PC-3 (cell line): ENCODE measurements around the gene DRAP1. TPM values are rescaled to one million over a fixed set of nuclear protein-coding genes. Genes with fewer than 3 reads are reported as not detected.

Experiments used
- ATAC-seq: fragments of 200-7000 bp; cut with Tn5 transposase; 2 replicates; pipeline ENCODE4 v1.9.1; 2020; ENCODE audit warnings: mild to moderate bottlenecking, moderate library complexity
- BruUV-seq: library from RNA; stranded (reverse); fragments of 400-500 nt; replicated peaks from 2 replicates; lab custom pipeline; 2021; lab: Mats Ljungman, UMichigan
- CTCF ChIA-PET: fragments of 300-600 bp; sonication (Branson Sonifier 250); formaldehyde crosslinking; loops from one replicate; lab custom pipeline; 2022; ENCODE audit warnings: antibody characterized with exemption; lab: Charles Lee
- POLR2A ChIA-PET: fragments of 300-600 bp; sonication (Branson Sonifier 250); formaldehyde crosslinking; loops from one replicate; lab custom pipeline; 2022; ENCODE audit warnings: antibody characterized with exemption; ENCODE audit not compliant: unreplicated experiment; lab: Charles Lee
- DNase-seq: peaks from one replicate; pipeline ENCODE4 v3.0.0-alpha.2; 2015
- H2AFZ ChIP-seq: fragments of 300-600 bp; sonication (generic); 2 replicates; pipeline ENCODE4 v1.6.0; 2016; ENCODE audit warnings: antibody characterized with exemption, low read length
- H3F3A ChIP-seq: fragments of 300-600 bp; sonication (generic); one replicate; pipeline ENCODE4 v1.6.0; 2017; ENCODE audit warnings: antibody characterized with exemption, low read length, control low read depth, mild to moderate bottlenecking; ENCODE audit not compliant: unreplicated experiment
- H3K27ac ChIP-seq: fragments of 300-600 bp; sonication (generic); 2 replicates; pipeline ENCODE4 v1.5.1; 2016; ENCODE audit warnings: mild to moderate bottlenecking, low read length
- H3K27me3 ChIP-seq: fragments of 300-600 bp; sonication (generic); 2 replicates; pipeline ENCODE4 v1.6.1; 2016; ENCODE audit warnings: low read length, mixed read lengths
- H3K36me3 ChIP-seq: fragments of 300-600 bp; sonication (generic); 2 replicates; pipeline ENCODE4 v1.6.1; 2016; ENCODE audit warnings: low read depth, mixed run types, low read length, mixed read lengths
- H3K4me1 ChIP-seq: fragments of 300-600 bp; sonication (generic); 2 replicates; pipeline ENCODE4 v1.5.1; 2016; ENCODE audit warnings: low read length; ENCODE audit not compliant: insufficient read depth
- H3K4me2 ChIP-seq: fragments of 300-600 bp; sonication (generic); 2 replicates; pipeline ENCODE4 v1.6.0; 2016; ENCODE audit warnings: low read length
- H3K4me3 ChIP-seq: fragments of 300-600 bp; sonication (generic); 2 replicates; pipeline ENCODE4 v1.5.1; 2016; ENCODE audit warnings: mild to moderate bottlenecking, low read length, mixed read lengths
- H3K79me2 ChIP-seq: fragments of 300-600 bp; sonication (generic); 2 replicates; pipeline ENCODE4 v1.6.1; 2017; ENCODE audit warnings: low read length, mixed read lengths
- H3K9ac ChIP-seq: fragments of 300-600 bp; sonication (generic); 2 replicates; pipeline ENCODE4 v1.6.0; 2016; ENCODE audit warnings: mild to moderate bottlenecking, low read length
- H3K9me2 ChIP-seq: fragments of 300-600 bp; sonication (generic); replicated peaks from 2 replicates; pipeline ENCODE4 v1.6.1; 2016; ENCODE audit warnings: mixed run types, low read length, mixed read lengths
- H3K9me3 ChIP-seq: fragments of 300-600 bp; sonication (generic); 2 replicates; pipeline ENCODE4 v1.6.1; 2016; ENCODE audit warnings: low read length, mixed read lengths
- H4K20me1 ChIP-seq: fragments of 300-600 bp; sonication (generic); 2 replicates; pipeline ENCODE4 v1.6.1; 2016; ENCODE audit warnings: low read length, mixed read lengths
- EZH2 ChIP-seq: fragments of 300-600 bp; sonication (generic); IDR thresholded peaks from one replicate; pipeline ENCODE4 v1.6.1; 2017; ENCODE audit warnings: antibody characterized with exemption, mild to moderate bottlenecking, low read length; ENCODE audit not compliant: unreplicated experiment
- EZH2phosphoT487 ChIP-seq: fragments of 300-600 bp; sonication (generic); IDR thresholded peaks from 2 replicates; pipeline ENCODE4 v1.6.1; 2018; ENCODE audit warnings: mild to moderate bottlenecking, antibody characterized with exemption, low read length, borderline replicate concordance
- intact Hi-C: fragments of 100-400 bp; cut with micrococcal nuclease; formaldehyde crosslinking; loops from 2 replicates; pipeline ENCODE4 v1.9.0; 2023
- total RNA-seq: library from RNA; depleted of rRNA; stranded (reverse); fragments of >200 nt; gene quantifications from 2 replicates; pipeline ENCODE4 v1.2.3, GENCODE V29; 2014
- TF ChIP-seq, protein P1 (sequence below): fragments of 300-600 bp; sonication (generic); conservative IDR thresholded peaks from 2 replicates; pipeline ENCODE4 v1.5.1; 2017; ENCODE audit warnings: antibody characterized with exemption, low read depth, mild to moderate bottlenecking, low read length

The DRAP1 gene
- total RNA-seq, 1 experiment from 2014 or later = 944 TPM

DNA sequence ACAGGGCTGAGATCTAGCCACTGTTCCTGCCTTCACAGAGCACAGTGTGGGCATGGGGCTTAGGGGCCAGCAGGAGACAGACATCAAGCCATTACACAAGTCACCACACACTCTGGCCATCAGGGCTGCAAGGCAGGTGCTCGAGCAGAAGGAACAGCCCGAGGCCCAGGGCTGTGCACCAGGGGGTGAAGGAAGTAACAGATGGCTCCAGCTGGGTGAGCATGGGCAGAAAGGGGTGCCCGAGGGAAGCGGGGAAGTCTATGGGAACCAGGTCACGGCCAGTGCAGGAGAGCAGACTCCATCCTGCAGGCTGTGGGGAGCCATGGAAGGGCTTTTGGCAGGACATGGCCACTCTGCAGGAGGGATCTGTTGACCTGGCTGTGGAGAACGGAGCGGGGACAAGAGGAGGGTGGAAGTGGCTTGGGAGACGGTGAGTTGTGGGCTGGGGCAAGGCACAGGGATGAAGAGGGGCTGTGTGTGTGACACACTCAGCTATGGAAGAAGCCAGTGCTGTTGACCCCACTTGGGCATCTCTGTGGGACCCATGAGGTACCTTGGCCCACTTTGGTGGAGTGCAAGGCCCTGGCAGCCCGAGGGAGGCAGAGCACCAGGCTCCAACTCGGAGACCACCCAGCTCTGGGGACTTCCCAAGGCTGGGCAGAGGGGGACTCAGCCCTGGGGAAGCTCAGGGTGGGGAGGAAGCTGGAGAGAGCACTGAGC lies 4.0 kb upstream of the DRAP1 start:
- Histone ChIP-seq H3F3A (peaks cover 5% of the 10 kb centered on the region), H3K4me3 (no peak overlapping the region), H3K36me3 (no peaks in the 10 kb centered on the region), H3K27ac (peak overlapping the region; percentile 93), H3K9me2 (no peaks in the 10 kb centered on the region), H3K27me3 (no peaks in the 10 kb centered on the region), H3K4me1 (peaks cover 75% of the 10 kb centered on the region), H3K9me3 (no peaks in the 10 kb centered on the region), H3K79me2 (peaks cover 72% of the 10 kb centered on the region), H4K20me1 (no peaks in the 10 kb centered on the region), H3K4me2 (peak overlapping the region; percentile 40), H2AFZ (no peak overlapping the region), H3K9ac (peak overlapping the region; percentile 92)
- intact Hi-C loops = no loop called here
- no TSS peak for BruUV-seq
- DNase-seq (no peak), ATAC-seq (no peak; the same call in 1 of the 2 replicates)
- no peak for TF ChIP-seq EZH2phosphoT487
- TF ChIP-seq EZH2 = no peak
- TF ChIP-seq, protein P1, sequence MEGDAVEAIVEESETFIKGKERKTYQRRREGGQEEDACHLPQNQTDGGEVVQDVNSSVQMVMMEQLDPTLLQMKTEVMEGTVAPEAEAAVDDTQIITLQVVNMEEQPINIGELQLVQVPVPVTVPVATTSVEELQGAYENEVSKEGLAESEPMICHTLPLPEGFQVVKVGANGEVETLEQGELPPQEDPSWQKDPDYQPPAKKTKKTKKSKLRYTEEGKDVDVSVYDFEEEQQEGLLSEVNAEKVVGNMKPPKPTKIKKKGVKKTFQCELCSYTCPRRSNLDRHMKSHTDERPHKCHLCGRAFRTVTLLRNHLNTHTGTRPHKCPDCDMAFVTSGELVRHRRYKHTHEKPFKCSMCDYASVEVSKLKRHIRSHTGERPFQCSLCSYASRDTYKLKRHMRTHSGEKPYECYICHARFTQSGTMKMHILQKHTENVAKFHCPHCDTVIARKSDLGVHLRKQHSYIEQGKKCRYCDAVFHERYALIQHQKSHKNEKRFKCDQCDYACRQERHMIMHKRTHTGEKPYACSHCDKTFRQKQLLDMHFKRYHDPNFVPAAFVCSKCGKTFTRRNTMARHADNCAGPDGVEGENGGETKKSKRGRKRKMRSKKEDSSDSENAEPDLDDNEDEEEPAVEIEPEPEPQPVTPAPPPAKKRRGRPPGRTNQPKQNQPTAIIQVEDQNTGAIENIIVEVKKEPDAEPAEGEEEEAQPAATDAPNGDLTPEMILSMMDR = no peak
- CTCF ChIA-PET = interaction anchor here (1.1 to 1.3 kb wide), 2 partner anchors 15 to 27 kb away, joined by 3 to 16 read pairs; partner anchors contain the start of genes FIBP and FOSL1
- POLR2A ChIA-PET = interaction anchor here (0.5 to 1.7 kb wide), 8 partner anchors 12 to 1670 kb away, joined by 3 to 35 read pairs (median 8); partner anchors contain the start of genes CCDC85B, FIBP and FOSL1

DNA sequence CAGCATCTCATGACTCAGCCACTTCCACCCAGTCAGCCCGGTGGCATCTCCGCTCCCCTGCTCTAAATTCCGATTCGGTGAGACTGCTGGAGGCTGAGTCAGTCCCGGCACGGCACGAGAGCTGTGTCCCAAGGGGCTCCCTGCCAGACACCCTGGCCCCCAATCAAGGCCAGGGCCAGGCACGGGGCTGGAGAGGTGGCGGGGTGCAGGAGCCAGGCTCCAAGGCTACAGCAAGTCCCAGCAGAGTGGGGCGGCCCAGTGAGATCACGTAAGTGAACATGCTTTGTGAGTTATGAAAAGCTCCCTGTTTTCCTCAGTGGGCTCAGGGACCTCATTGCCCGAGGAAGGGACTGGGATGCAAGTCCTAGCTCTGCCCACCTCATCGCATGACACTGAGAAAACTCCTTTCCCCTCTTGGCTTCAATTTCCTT lies 3.4 kb upstream of the DRAP1 start:
- TF ChIP-seq, protein P1 = no peak
- TF ChIP-seq EZH2 (no peak), EZH2phosphoT487 (no peak)
- Histone ChIP-seq H3K4me1 (peaks cover 72% of the 10 kb centered on the region), H2AFZ (no peak overlapping the region), H3K9me2 (no peaks in the 10 kb centered on the region), H3K79me2 (peaks cover 73% of the 10 kb centered on the region), H3F3A (peaks cover 5% of the 10 kb centered on the region), H3K4me3 (peak overlapping the region; percentile 76; the same call in 1 of the 2 replicates), H3K9ac (peak overlapping the region; percentile 92), H3K27me3 (no peaks in the 10 kb centered on the region), H3K36me3 (no peaks in the 10 kb centered on the region), H3K9me3 (no peaks in the 10 kb centered on the region), H4K20me1 (0 out of 2 replicates have a peak, but pooled peaks cover 3% of the 10 kb centered on the region), H3K4me2 (peak overlapping the region; percentile 86), H3K27ac (peak overlapping the region; percentile 93)
- ChIA-PET POLR2A (interaction anchor here (0.5 to 1.7 kb wide), 8 partner anchors 13 to 1671 kb away, joined by 3 to 35 read pairs (median 8); partner anchors contain the start of genes CCDC85B, FIBP and FOSL1), CTCF (interaction anchor here (1.1 to 1.3 kb wide), 2 partner anchors 16 to 28 kb away, joined by 3 to 16 read pairs; partner anchors contain the start of genes FIBP and FOSL1)
- intact Hi-C loops = no loop called here
- DNase-seq = peak; percentile 99
- no TSS peak for BruUV-seq
- peak; percentile 41 for ATAC-seq
